Measurements from ENCODE around the gene MVB12B.
"Not testable (repeated sequence)": the region's sequence is repeated elsewhere in the genome, so short reads cannot be mapped to it uniquely, and the experiment has no call there.

MVB12B gene, protein sequence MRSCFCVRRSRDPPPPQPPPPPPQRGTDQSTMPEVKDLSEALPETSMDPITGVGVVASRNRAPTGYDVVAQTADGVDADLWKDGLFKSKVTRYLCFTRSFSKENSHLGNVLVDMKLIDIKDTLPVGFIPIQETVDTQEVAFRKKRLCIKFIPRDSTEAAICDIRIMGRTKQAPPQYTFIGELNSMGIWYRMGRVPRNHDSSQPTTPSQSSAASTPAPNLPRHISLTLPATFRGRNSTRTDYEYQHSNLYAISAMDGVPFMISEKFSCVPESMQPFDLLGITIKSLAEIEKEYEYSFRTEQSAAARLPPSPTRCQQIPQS

DNA sequence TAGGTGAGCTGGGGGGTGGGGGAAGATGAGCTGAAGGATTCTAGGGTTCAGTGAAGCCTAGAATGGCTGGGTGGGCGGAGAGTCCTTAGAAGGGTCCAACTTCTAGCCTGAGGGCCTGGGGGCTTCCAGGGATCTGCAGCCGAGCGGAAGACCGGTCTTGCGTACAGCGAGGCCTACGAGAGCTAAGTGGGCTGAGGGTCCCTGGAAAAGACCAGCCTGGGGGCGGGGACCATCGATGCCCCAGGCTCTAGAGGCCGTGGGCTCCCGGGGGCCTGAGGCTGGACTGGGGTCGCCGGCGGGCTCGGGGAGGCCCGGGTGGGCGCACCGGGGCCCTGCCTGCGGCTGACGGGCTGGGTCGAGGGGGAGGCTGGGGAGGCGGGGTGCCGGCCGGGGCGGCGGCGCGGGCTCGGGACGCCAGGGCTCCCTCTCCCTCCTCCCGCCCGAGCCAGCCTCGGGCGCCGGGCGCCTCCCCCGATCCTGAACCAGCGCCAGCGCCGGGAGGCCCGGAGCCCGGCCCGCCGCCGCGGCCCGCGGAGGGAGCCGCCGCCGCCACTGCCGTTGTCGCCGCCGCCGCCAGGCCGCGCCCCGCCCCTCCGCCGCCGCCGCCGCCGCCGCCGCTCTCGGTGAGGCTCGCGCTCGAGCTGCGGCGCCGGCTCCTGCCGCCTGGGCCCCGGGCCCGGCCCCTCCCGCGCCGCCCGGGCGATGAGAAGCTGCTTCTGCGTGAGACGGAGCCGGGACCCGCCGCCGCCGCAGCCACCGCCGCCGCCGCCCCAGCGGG lies at the start of gene MVB12B:
MVB12B (plus strand) TSS at position 602 of the 778 bp plus-strand sequence; CDS start at position 703, 101 bp downstream.
- no peak for DNase-seq (ENCODE audit: low spot score)

DNA sequence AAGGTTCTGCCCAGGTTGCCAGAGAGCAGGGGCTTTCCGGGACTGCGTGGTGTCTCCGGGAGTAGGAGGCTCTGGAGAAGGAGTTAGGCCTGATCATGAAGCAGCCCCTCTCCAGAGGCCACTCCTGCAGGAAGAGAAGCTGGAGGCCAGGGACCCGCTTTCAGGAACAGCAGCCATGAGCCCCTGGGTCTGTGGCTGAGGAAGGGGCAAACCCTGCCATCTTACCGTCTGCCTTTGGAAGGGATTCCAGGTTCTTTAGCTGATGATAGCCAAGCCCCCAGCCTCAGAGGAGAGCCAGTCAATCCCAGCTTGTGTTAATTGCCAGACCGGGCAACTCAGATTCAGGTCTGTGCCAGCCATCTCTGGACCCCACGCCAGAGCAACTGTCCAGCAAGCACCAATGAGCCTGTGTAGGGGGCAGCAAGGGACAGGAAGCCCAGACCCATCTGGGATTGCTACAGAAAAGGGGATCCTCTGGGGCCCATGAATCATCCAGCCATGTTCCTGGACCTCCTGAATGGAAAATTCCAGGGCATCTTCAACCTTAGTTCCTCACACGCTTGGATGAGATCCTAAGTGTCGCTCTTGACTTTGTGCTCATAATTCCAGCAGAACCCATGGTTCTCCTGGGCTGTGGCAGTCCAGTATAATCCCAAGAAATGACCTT lies 42.7 kb upstream of the MVB12B start:
- DNase-seq (ENCODE audit: low spot score): no peak

DNA sequence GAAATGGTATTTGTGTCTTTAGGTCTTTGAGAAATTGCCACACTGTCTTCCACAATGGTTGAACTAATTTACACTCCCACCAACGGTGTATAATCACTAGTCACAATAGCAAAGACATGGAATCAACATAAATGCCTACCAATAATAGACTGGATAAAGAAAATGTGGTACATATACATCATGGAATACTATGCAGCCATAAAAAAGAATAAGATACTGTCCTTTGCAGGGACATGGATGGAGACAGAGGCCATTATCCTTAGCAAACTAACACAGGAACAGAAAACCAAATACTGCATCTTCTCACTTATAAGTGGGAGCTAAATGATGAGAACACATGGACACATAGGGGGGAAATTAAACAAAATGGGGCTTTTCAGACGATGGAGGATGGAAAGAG lies 41.0 kb upstream of the MVB12B start:
- not testable (repeated sequence) for DNase-seq (ENCODE audit: low spot score)

DNA sequence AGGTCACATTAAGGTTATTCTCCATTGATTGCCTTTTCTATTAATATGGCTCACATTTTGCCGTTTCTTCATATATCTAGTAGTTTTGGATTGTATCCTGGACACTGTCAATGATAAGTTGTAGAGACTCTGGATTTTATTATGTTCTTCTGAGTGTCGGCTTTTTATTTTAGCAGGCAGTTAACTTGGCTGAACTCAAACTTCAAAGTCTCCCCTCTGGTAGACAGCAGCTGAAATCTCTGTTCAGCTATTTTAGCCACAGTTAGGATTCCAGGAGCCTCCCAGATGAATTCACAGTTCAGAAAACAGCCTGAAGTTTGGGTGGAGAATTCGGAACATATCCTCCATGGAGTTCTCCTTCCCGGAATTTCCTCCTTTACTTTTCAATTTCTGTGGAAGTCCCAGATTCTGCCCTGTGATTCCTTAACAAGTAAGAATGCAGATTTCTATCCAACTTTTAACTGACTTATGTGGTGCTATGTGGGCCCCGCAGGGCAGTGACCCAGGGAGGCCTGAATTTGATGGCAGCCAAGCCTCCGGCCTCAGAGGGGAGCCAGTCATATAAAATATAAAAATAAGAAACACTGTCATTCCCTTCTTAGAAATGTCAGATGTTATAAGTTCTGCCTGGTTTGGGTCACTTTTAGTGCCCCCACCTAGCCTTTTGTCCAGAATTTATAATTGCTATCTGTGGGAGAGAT lies 39.3 kb upstream of the MVB12B start:
- DNase-seq (ENCODE audit: low spot score): no peak

DNA sequence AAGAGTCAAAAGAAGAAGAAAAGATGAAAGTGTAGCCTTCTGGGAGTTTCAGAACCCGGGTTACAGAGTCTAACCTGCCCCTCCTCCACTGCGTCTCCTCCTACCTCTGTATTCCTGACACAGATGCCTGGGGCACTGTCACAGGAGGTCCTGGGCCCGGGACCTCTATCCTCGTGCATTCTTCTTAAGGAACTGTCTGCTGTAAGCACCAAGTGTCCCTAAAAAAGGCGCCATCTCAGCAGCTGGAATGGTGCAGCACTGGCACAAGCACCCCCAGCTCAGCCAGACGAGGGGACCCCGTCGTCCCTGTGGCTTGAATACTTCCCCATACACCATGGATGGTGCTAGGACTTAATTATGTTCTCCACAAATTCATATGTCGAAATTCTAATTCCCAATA lies 35.8 kb upstream of the MVB12B start:
- DNase-seq (ENCODE audit: low spot score): no peak

DNA sequence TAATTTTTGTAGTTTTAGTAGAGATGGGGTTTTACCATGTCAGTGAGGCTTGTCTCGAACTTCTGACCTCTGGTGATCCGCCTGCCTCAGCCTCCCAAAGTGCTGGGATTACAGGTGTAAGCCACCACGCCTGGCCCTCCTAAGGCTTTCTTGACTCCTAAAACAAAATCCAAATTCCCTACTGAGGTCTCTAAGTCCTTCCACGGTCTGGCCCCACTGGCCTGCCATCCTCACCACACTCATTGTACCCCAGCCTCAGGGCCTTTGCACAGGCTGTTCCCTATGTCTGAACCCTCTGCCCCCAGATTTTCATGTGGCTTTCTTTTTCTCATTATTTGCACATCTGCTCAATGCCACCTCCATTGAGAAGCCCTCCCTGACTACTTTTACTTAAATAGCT lies 34.7 kb upstream of the MVB12B start:
- DNase-seq (ENCODE audit: low spot score): no peak

DNA sequence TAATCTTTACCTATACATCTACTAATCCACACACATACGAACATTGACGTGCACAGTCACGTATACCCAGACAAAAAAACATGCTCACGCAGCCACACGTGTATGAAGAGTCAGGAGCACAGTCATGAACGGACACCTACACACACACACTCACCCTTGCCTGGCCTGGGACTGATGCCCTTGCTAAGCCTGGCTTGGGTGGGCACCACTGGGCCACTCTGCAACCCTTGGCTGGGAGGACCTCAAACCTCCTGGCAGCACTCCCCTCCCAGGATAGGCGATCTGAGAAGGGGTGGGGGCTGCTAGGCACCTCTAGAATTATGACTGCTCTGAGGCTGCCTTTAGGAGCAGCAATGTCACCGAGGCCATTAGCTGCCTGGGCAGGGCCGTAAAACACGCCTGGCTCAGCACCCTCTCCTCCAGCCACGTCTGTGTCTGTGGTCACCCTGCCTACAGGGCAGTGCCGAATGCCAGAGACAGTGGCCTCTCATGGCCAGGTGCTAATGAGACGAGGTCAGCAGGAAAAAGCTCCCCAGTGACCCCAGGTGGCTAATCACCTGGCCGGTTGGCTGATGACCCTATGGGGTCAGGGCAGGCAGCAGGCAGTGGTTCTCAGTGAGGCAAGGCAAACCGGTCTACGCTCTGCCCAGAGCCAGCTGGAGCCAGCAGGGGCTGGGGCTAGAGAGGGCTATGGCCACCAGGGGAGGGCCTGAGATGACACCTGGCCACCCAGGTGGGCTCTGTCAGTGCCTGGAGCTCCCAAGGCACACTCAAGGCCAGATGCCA lies 33.7 kb upstream of the MVB12B start:
- no peak for DNase-seq (ENCODE audit: low spot score)

DNA sequence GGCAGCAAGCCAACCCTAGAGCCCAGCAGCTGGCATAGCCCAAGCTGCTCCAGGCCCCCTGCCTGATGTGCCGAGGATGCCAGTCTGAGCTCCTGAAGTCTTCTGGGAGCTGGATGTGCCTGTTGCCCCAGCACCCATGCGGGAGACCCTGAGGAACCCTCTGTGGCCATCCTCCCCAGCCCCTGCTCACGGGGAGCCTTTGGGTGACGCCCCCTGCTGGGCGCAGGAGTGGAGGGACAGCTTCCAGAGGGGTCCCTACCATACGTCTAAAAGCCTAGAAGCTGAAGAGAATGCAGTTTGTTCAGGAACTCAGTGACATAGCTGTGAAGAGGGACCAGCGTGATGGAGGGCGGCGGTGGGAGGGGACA lies 33.1 kb upstream of the MVB12B start:
- no peak for DNase-seq (ENCODE audit: low spot score)

DNA sequence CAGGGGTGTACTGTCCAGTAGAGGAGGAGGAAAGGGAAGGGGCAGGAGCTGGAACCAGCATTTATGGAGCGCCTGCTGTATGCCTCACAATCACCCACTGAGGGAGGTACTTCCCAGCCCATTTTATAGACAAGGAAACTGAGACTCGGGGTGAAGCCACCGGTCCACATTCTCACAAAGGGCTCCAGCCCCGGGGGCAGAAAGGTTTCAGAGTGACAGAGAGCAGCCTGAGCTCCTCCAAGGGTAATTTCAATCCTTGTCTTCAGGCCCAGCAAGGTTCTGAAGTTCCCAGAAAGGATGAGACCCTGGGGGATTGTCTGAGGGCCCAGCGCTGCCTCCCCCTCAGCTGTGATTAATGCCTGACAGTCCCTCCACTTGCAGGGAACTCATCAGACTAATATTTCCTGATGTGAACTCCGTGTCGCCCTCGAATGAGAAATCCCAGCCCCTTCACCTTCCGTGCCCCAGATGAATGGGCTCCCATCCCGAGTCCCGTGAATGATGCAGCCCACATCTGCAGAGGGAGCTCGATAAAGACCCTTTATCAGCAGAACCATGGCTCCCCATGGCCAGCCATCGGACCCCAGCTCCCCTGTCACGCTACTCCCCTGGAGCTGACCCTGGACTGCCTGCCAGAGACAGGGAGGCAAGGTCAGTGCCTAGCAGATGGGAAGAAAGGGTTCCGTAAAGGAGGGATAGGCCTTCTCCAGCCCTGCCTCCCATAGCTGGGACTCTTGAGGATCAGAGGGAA lies 32.1 kb upstream of the MVB12B start:
- DNase-seq (ENCODE audit: low spot score): no peak

DNA sequence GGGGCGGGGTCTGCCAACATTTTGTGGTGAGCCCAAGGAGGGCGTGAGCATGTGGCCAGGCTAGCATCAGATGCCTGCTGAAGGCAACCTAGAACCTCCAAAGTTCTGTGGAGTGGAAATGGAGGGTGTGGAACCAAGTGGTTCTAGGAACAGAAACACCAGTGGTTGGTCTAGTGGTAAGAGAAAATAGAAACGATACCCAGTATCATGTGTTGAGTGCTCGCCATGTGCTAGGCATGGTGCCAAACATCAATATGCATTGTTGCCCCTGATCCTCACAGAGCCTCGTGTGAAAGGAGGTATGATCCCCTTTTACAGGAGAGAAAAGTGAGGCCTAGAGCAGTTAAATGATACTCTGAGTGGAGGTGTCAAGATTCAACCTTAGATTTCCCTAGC lies 31.5 kb upstream of the MVB12B start:
- no peak for DNase-seq (ENCODE audit: low spot score)

DNA sequence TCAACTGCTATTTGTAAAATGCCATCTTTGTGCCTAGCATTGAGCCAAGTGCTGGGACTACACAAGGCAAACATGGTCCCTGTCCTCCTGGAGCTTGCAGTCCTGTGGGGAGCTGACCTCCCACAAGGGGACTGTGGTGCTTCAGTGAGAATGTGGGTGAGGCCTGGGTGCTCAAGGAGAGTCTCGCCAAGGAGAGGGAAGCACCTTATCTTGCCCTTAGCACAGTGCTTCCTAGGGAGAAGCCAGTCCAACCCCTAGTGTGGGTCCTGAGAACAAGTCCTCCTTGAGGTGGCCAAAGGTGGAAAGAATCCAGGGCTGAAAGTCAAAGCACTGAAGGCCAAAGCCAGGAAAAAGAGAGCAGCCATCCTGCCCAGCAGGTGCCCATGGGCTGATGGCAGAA lies 31.1 kb upstream of the MVB12B start:
- DNase-seq (ENCODE audit: low spot score): no peak

DNA sequence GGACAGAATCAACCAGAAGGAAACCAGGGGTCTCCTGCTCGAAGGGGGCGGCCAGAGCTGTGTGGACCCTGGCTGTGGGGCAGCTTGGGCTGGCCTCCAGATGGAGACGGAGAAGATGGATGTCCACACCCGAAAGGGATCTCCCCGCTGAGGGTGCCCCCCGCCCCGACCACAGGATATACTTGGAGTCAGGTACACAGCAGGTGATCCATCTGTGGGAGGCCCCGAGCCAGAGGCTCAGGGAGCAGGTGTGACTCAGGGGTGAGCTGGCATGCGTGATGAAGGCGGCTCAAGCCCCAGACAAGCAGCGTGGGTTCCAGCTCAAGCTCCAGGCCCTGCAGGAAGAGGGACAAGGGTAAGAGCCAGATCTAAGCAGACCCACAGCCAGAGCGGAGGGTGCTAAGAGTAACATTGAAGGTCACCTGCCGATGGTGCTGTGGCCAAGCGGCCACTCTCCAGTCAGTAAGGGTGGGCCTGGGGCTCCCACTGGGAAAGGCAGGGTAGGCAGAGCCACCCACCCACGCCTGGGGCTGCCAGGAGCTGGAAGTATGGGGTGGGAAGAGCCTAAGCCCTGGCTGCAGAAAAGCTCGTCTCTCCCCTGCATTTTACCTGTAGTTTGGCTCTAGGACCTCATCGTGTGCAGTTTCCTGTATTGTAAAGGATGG lies 30.6 kb upstream of the MVB12B start:
- DNase-seq (ENCODE audit: low spot score): no peak

DNA sequence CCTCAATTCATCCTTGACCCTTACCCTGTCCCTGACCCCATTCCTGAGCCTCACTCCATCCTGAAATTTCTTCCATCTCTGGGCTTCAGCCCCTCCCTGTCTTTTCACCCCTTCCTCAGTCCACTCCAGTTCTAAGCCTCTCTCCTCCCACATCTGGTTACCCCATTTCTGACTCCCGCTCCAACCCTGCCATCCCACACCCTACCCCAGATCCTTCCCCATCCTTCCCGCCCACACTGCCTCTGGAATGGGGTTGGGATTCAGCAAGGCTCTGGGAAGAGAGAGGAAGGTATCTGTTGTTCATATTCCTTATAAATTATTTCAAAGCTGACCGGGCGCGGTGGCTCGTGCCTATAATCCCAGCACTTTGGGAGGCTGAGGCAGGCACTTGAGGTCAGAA lies 29.9 kb upstream of the MVB12B start:
- no peak for DNase-seq (ENCODE audit: low spot score)

DNA sequence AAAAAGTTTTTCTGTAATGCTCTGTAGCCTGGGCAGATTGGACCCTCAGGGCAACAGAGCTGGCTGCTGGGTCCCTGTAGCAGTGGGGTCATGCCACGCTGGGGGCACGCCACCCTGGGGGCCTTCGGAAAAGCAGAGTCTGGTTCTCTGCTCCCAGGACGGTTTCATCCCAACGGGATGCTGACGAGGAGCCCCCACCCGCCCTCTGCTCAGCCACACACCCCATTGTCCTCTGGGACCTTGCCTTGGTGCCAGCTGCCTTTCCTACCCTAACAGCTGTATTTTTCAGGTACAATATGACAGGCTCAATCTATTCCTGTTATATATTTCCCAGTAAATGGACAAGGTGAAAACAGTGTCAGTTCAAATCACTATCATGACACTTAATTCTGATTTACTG lies 29.0 kb upstream of the MVB12B start:
- DNase-seq (ENCODE audit: low spot score): no peak

DNA sequence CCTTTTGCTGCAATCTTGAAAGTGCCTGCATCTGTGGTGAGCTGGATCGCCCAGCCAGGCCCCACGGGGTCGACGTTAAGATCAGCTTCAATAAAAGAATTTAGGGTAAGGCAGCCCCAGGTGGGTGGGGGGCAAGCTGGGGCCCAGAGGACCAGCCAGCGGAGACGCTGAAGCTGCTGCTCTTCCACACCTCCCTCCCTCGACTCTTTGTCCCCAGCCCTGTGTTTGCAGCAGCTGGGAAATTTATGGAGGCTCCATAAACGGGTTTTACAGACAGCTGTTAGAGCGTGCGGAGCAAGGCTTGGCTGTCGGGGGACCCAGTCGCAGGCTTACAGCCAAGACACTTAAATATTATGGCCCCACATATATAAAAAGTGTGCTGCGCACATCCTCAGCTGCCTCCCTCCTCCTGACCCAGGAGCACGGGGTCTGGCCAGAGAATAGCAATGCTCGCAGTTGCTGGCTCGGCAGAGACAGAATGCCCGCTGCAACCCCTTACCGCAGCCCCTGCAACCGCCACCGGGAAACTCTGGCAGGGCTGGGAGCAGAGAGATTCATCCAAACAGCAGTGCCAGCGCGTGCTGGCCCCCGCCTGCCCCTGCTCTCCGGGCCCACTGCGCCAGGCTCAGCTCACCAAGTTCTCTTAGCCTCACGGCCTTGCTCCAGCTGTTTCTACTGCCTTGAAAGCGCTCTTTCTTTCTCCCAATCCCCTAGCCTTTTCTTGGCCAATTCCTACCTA lies 28.4 kb upstream of the MVB12B start:
- DNase-seq (ENCODE audit: low spot score): no peak

DNA sequence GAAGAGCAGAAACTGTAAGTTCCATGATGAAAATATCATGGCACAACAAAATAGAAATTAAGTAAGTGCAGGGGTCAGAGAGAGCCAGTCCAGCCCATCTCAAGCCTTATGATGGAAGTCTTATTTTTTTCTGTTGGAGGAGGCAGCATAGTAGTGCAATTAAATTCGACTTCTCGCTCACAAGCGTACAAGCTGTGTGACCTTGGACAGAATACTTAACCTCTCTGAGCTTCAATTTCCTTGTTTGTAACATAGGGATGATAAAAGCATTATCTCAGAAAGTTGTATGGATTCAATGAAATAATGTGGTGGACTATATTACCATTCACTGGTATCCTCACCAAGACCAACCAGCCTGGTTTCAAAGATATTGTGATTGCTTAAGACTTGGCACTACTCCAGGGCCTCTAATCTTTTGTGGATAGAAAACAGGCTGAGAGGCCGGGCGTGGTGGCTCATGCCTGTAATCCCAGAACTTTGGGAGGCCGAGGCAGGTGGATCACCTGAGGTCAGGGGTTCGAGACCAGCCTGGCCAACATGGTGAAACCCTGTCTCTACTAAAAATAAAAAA lies 26.8 kb upstream of the MVB12B start:
- DNase-seq (ENCODE audit: low spot score): no peak

DNA sequence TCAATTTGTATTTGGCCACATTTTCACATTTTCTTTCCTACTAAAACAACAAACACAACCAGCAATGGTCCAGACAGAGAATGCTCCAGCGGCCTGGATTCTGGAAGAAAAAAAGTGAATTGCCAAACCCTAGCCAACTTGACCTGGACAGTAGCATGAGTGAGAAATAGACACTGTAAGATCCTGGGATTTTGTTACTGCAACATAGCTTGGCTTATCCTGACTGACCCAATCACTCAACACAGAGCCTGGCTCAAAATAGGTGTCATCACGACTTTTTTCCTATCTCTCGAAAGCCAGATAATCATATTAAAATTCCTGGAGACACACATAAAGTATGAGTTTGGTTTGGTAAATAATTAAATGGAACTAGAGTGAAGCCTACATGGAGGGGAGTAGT lies 25.4 kb upstream of the MVB12B start:
- no peak for DNase-seq (ENCODE audit: low spot score)

DNA sequence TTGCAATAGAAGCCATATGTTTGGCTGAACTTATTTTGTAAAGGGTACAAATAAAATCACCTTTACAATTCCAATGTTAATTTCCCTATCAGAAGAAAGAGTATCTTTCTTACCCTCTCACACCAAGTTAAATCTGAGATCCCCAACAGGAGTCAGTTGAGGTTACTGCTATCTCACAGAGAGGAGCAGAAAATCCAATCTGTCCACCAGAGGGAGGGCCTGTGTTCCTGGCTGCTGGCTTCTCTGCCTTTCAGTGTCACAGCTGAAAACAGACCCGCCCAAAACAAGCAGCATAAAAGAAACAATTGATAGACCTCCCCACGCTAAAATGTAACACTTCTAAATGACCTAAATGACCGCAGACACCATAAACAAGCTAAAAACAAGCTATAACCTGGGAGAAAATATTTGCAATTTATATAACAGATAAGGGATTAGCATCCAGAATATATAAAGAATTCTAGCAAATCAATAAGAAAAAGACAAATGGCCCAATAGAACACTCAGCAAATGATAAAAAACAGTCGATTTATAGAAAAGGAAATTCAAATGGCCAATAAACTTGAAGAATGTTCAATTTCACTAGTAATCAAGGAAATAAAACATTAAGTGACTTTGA lies 24.5 kb upstream of the MVB12B start:
- DNase-seq (ENCODE audit: low spot score): no peak

DNA sequence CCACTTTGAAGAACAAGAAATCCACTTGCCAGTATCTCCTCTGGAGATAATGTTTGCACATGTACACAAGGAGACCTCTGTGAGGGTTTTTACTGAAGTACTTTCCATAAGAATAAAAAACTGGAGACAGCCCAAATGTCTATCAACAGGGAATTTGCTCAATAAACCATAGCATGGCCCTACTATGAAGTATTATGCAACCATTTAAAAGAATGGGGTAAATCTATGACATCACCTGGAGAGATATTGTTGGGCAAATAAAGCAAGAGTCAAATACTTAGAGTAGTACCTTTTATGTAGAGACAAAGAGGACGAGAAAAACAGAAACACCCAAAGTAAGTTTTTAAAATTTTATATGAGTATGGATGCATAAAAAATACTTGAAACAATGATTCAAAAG lies 23.9 kb upstream of the MVB12B start:
- DNase-seq (ENCODE audit: low spot score): no peak
